GM10847 (cell line): ENCODE results near the gene RNF17.

Experiments used
- POLR2A ChIP-seq: IDR thresholded peaks from 2 replicates; pipeline ENCODE4 v1.6.1; 2011; ENCODE audit not compliant: insufficient read length; ENCODE audit errors: extremely low read depth

RNF17 gene

GRCh38 chr13:24821207-24821606 lies 57.2 kb downstream of the RNF17 start:
- TF ChIP-seq POLR2A, result no peak

- TF ChIP-seq POLR2A, result no peak
These were observed 58.7 kb downstream of the RNF17 start for GRCh38 chr13:24822640-24823039.

GRCh38 chr13:24827799-24828198 lies 63.8 kb downstream of the RNF17 start:
- TF ChIP-seq POLR2A, result no peak

DNA sequence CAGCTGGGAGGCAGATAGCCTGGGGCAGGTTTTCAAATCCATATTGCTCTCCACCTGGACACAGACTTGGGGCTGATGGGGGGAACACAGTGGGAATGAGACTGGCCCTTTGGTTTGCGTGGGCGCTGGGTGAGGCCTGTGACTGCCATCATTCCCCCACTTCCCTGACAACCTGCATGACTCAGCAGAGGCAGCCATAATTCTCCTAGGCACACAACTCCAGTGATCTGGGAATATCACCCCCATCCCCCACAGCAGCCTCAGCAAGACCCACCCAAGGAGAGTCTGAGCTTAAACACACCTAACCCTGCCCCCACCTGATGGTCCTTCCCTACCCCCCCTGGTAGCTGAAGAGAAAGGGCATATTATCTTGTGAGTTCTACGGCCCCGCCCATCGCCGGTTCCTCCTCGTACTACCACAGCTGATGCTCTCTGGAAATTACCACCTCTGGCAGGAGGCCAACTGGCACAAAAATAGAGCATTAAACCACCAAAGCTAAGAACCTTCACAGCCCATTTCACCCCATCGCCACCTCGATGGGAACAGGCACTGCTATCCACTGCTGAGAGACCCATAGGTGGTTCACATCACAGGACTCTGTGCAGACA lies 71.0 kb downstream of the RNF17 start:
- TF ChIP-seq POLR2A, result no peak

- no peak for TF ChIP-seq POLR2A
These were observed 78.7 kb downstream of the RNF17 start for GRCh38 chr13:24842549-24843274.

GRCh38 chr13:24851546-24851945 lies 87.6 kb downstream of the RNF17 start:
- TF ChIP-seq POLR2A, result no peak

DNA sequence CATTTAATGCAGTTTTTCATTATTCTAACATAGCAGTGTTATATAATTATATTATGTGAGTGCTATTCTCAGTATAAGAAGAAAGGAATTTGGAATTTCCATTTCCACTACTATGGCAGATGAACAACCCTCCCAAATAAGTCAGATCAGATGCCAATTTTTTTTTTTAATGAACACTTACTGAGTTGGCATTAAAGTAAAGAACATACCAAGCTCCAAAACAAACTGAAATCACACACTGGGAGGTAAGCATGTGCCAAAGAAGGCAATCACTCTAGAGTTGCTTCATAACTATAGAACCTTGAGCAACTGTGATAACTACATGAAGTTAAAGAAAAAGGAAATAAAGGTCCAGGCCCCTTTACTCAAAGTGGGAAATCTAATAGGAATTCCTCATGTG lies 90.3 kb downstream of the RNF17 start:
- no peak for TF ChIP-seq POLR2A

DNA sequence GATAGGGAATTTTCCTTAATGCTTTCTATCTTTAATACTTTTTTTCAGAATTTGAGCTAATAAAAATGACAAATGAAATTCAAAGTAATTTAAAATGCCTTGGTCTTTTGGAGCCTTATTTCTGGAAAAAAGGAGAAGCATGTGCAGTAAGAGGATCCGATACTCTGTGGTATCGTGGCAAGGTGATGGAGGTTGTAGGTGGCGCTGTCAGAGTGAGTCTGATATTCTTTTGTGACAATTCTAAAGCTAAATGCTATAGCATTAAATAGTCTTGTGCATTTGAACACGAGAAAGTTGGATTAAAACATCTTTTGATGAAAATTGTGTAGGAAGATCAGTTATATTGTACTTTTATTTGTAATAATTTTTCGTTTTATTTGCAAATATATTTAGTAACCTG lies 95.0 kb downstream of the RNF17 start:
- no peak for TF ChIP-seq POLR2A

DNA sequence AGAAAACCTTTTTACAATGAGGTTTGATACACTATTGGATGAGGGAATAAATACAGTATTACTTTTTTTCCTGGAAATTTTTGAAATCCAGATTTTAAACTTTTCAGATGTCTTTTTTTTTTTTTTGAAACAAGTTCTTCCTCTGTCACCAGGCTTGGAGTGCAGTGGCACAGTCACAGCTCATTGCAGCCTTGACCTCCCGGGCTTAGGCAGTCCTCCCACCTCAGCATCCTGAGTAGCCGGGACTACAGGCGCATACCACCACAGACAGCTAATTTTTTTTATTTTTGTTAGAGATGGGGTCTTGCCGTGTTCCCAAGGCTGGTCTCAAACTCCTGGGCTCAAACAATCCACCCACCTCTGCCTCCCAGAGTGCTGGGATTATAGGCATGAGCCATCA lies 96.8 kb downstream of the RNF17 start:
- TF ChIP-seq POLR2A, result no peak

DNA sequence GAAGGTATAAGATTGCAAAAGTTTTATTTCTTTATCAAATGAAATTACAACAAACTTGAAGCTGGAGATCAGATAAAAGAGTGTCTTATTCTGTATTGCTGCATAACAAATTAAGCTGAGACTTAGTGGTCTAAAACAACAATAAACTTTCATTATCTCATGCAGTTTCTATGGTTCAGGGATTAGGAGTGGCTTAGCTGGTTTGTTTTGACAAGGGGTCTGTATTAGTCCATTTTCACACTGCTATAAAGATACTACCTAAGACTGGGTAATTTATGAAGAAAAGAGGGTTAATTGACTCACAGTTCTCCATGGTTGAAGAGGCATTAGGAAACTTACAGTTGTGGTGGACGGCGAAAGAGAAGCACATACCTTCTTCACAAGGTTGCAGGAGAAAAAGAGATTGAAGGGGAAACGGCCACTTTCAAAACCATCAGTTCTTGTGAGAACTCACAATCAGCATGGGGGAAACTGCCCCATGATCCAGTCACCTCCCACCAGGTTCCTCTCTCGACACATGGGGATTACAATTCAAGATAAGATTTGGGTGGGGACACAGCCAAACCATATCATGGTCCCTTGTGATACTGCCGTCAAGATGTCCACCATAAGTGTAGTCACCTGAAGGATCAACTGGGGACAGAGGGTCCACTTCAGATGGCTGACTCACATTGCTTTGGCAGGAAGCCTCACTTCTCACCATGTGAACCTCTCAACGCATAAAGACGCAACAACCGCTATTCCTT lies 97.8 kb downstream of the RNF17 start:
- no peak for TF ChIP-seq POLR2A

DNA sequence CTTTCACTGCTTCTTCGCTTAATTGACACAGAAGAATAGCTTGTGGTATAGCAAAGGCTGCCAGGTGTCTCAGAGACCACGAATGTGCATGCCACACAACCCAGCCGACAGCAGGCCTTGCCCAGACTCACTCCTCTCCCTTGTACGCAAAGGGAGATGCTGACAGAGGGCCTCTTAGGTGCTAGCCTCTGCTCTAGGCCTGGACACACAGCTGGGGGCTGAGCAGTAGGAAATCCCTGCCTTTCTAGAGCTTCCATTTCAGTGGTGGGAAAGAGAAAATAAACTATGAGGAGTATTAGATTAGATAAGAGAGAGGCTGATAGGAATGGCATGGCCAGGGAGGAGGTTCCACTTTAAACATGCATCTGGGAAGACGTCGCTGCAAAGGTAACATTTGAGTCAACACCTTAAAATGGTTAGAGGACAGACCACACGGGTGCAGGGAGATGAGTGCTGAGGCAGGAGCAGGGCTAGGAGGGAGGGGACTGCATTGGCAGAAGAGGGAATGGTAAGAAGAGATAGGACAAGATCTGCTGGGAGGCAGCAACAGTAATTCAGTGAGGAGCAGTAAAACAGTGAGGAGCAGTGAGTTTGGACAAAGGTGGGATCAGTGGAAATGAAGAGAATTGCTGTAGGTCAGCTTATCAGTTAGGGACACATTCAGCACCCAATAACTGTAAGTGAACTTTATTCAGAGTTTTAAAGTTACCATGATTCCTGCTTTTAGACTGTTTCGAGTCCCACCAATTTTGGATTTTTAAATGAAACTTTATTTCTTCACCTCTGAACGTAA lies 100.0 kb downstream of the RNF17 start:
- no peak for TF ChIP-seq POLR2A

GRCh38 chr13:24864579-24864978 lies 100.6 kb downstream of the RNF17 start:
- TF ChIP-seq POLR2A, result no peak

- TF ChIP-seq POLR2A, result no peak
These were observed 101.4 kb downstream of the RNF17 start for GRCh38 chr13:24865163-24865953.

- TF ChIP-seq POLR2A, result no peak
These were observed 102.5 kb downstream of the RNF17 start for GRCh38 chr13:24866488-24866887.

GRCh38 chr13:24868874-24869273 lies 104.9 kb downstream of the RNF17 start:
- TF ChIP-seq POLR2A, result no peak
